OCI-LY3 (cell line): Measurements from ENCODE around the gene FBH1.
"Not testable (repeated sequence)": the region's sequence is repeated elsewhere in the genome, so short reads cannot be mapped to it uniquely, and the experiment has no call there.

ENCODE experiments used
- EZH2phosphoT487 ChIP-seq: fragments of 200-600 bp; shearing (Covaris generic); IDR thresholded peaks from 2 replicates; pipeline ENCODE4 v1.6.1; 2018; ENCODE audit warnings: antibody characterized with exemption, mixed run types, low read depth
- TF ChIP-seq, protein P1 (sequence below): fragments of 200-600, 300-600 bp; sonication (generic); IDR thresholded peaks from 2 replicates; pipeline ENCODE4 v1.5.1; 2014; ENCODE audit warnings: antibody characterized with exemption, low read length, low read depth

DNA sequence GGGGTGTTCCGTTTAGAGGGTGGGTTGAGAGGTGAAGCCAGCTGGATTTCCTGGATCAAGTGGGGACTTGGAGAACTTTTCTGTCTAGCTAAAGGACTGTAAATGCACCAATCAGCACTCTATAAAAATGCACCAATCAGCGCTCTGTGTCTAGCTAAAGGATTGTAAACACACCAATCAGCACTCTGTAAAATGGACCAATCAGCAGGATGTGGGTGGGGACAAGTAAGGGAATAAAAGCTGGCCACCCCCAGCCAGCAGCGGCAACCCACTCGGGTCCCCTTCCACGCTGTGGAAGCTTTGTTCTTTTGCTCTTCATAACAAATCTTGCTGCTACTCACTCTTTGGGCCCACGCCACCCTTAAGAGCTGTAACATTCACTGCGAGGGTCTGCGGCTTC lies 21.7 kb upstream of the FBH1 start:
- TF ChIP-seq, protein P1, sequence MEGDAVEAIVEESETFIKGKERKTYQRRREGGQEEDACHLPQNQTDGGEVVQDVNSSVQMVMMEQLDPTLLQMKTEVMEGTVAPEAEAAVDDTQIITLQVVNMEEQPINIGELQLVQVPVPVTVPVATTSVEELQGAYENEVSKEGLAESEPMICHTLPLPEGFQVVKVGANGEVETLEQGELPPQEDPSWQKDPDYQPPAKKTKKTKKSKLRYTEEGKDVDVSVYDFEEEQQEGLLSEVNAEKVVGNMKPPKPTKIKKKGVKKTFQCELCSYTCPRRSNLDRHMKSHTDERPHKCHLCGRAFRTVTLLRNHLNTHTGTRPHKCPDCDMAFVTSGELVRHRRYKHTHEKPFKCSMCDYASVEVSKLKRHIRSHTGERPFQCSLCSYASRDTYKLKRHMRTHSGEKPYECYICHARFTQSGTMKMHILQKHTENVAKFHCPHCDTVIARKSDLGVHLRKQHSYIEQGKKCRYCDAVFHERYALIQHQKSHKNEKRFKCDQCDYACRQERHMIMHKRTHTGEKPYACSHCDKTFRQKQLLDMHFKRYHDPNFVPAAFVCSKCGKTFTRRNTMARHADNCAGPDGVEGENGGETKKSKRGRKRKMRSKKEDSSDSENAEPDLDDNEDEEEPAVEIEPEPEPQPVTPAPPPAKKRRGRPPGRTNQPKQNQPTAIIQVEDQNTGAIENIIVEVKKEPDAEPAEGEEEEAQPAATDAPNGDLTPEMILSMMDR: not testable (repeated sequence)
- not testable (repeated sequence) for TF ChIP-seq EZH2phosphoT487
